COLO668 (cell line): Measurements from ENCODE around the gene PIEZO2.
A peak's percentile ranks its signal among the peaks of the same experiment; 100 is the strongest.

ENCODE experiments used
- DNase-seq: peaks from one replicate; lab custom pipeline; 2025; ENCODE audit not compliant: unreplicated experiment; lab: John Stamatoyannopoulos, UW

Gene PIEZO2

DNA sequence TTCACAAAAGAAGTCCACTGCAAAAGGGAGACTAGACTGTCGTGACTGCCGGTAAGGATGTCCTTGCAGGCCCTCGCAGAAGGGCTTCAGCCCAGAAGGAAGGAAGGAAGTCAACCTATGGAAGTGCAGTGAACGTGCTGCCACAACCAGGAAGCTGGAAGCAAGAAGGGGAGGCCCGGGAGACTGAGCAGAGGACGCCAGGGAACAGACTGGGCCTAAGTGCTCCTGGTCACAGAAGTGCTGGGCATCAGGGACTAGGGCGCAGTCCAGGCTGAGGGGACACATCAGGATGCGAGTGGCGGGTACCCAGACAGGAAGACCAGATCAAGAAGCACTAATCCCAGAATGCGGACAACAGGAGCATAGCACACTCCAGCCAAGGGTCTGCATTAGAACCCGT lies 78.8 kb downstream of the PIEZO2 start:
- DNase-seq: no peak

DNA sequence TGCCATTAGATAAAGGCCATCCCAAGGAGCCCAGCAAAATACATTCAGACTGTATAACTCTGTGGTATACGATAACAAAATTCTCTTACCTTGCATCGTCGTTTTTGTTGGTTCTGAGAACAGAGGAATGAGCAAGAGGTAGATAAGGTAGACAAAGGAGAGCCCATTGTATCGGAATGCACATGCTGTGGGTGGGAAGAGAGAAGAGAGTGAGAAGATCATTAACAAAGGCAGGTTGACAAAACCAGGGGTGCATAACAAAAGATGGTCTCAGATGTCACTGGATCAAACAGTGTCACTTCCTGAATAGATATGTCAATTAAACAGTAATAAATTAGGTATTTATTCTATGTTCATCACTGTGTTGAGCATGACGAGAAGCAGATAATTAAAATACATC lies 83.3 kb downstream of the PIEZO2 start:
- no peak for DNase-seq

DNA sequence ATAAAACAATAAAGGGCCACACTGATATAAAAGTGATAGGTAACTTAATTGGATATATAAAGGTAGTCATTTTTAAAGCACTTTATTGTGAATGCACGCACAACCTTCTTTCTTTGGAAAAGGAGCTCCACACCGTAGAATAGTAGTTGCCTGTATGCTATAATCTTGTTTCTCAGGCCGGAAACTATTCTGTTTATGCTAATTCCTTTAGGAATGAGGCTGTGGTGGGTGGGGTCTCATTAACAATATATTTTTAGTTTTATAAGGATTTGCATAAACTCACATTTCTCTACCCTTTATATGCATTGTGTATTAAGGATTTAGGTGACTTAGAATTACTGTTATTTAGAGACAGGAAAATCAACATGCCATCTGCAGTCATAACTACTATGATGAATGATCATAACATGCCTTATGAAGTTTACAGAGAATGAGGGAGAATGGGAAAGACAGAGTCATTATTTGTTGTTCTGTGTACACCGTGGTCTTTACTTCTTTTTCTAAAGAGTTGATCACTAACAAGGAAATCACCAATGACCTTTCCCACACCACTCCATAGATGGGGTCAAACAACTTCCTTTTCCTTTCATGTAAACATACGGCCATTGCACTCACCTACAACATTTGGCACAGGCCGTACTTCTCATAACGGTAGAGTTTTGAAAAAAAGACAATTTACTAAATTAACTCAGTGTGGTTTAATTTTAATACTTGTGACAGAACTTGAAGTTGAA lies 84.5 kb downstream of the PIEZO2 start:
- no peak for DNase-seq

DNA sequence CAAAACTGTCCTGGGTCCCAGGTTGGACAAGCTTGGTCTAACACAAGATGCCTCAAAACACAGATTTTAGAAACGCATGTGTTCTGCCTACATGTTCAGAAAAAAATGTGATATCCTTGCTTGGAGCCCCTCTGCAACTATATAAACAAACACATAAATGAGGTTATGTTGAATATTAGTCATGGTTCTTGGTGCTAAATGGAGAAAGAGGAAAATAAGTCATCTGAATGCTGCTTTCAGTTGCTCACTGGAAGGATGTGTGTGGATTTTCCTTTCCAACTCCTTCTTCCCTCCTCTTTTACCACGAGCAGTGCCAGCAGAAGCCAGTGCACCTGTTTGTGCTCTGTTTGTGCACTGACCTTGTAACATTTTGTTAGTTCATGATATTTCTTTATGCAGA lies 85.3 kb downstream of the PIEZO2 start:
- DNase-seq: no peak

DNA sequence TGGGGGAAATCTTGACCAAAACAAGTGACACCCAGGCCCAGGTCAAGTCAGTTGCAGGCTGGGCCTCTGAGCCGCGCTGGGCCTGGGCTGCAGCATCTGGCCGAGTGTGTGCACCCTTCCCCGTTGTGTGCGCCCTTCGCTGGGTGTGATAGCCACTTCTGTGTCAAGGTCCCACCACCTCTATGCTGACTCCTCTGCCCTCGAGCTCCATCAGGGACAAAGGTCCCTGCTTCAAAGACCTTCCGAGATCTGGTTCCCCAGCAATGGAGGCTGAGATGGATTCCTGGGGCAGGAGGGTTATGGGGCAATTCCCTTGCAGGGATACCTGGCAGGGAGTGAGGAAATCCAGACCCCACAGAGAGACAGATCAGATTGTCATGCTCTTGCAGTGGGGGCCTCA lies 93.6 kb downstream of the PIEZO2 start:
- no peak for DNase-seq

DNA sequence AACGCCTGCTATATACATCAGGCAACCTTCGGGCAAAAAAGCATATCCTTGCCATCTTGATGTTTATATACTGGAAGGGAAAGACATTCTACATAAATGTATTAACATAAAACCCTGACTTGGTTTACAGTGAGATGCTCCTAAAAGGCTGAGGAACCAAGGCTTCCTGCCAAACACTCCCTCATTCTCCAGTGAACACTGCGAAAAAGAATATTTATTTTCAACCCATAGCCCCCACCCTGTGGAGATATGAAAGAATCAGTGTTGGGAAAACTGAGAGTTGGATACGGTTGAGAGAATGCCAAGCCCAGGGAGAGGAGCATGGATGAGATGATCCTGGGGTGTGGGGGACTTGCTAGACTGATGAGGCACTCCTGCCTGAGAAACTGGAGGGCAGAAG lies 94.9 kb downstream of the PIEZO2 start:
- no peak for DNase-seq

DNA sequence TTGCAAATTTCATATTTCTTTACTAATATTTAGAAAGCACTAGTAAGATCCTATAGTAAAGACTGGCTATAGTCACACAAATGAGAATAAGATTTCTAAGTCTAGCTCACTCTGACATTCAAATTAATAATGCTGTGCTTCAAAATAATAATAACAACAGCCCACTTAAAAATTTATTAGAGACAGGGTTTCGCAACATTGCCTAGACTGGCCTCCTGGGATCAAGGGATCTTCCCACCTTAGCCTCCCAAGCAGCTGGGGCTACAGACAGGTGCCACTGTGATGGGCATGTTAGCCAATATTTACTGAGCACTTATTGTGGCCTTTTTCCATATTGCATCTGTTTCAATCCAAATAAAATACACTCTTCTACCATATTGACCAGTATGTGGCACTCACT lies 96.1 kb downstream of the PIEZO2 start:
- DNase-seq: no peak

DNA sequence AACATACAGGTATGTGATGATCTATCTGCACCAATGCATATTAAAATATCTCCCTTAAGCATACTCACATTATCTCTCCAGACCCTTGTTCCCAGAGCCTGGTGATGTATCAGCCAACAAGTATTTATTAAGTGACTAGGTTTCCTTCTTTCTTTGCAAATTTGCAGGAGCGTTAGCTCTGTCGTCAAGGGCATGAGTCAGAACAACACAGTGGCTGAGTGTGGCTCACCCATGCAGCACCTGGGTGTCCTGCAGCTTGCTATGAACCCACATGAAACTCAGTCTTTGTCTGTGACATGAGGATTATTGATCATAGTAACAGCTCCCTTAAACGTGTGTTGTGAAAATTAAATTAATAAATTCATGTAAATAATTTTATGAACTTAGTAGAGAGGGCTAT lies 96.6 kb downstream of the PIEZO2 start:
- DNase-seq: no peak

DNA sequence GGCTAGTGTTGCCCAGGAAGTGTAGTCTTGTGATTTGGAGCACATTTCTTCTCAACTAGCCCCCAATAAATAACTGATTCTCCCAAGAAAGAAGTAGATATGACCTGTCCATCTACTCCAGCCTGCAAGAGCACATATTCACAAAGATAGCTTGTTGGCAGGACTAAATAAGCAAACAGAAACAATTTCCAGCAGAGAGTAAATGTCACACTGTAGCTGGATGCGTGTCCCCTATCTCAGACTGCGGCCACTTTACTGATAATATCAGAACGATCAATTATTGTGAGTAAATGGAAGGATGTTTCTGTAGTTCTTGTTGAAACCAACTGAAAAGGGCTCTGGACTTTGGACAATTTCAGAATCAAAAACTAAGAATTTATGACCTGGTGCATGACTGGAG lies 97.9 kb downstream of the PIEZO2 start:
- DNase-seq: no peak

DNA sequence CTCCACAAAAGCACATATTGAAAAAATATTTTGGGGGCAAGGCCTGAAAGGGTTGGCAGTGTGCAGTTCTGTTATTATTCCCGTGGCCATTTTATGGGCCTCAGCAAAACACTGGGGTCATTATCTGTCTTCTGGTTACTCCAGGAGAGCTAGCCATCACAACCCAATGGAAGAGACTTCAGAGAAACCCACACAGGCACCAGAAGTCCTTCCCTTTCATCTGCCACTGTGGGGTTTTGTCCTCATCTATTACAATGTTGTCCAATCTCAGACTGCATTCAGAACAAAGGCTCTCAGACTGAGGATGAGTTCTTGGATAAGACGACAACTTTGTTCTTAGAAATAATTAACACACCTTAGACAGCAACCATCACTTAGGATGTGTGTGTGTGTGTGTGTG lies 98.4 kb downstream of the PIEZO2 start:
- DNase-seq: no peak

DNA sequence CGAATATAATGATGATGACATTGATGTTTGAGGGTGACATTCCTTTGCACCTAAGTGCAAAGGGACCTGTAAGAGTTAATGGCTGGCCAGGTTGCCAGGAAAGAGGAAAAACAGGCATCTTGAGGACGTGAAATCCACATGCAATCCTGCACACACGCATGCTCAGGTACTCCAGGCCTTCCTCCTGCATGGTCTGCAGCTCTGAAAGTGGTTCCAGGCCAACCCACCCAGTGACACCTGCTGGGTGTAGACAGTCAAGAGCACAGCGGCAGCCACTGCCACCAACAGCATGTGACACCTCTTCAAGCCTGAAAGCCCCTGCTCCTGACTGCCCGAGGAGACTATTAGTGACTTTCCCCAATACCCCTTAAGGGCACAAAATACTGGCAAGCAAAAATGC lies 101.6 kb downstream of the PIEZO2 start:
- no peak for DNase-seq

DNA sequence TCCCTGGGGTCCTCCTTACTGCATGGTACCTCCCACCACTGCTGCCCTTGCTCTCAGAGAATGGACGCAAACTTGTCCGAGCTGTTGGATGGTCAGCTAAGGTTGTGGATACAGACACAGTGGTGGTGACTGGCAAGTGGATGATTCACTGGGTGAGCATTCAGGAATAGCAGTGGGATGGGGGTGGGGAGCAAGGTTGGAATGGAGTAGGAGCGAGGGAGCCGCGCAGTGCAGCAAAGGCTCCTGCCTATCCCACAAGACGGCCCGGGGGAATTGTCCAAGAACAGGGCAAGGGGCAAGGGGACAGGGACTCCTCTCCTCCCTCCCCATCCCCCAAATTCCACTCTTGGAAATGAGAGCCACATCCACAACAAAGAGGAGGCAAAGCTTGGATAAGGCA lies 102.2 kb downstream of the PIEZO2 start:
- no peak for DNase-seq

DNA sequence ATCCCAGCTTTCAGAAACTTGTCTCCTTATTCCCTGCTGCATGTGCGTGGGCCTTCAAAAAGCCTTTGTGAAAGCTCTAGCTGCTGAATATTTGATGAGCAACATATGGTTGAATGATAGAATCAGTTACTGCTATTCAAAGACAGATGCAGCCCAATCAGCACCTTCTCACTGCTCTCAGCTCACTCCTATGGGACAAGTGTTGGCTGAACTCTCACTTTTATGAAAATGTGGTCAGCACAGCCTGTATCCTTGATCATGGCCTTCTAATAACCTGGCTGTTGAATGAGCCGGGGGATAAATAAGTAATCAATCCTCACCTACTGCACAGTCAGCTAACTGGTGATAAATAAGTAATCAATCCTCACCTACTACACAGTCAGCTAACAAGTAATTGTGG lies 103.2 kb downstream of the PIEZO2 start:
- no peak for DNase-seq

DNA sequence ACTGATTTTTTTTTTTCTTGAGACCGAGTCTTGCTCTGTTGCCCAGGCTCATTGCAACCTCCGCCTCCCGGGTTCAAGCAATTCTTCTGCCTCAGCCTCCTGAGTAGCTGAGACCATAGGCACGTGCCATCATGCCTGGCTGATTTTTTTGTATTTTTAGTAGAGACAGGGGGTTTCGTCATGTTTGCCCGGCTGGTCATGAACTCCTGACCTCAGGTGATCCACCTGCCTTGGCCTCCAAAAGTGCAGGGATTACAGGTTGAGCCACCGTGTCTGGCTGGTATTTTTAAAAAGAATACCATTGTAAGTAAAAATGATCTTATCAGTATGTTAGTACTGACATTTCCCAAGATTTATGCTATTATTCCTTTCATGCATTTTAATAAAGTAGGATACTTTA lies 105.7 kb downstream of the PIEZO2 start:
- DNase-seq: no peak

DNA sequence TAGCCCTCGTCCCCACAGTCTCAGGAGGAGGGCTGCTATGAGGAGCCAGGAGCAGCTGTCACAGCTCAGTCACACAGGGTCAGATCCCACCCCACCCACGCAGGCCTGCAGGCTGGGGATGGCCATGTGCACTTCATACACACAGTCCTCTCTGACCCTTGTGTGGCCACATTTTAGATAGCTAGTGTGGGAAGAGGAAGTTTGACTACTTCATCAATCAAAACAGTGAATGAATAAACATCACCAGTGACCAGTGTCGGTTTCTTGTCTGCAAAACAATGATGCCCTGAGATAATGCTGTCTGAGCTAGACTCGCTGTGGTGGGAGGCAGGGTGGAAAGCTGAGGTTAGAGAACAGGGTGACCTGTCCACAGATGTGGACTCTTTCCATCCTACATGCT lies 107.1 kb downstream of the PIEZO2 start:
- DNase-seq: no peak

DNA sequence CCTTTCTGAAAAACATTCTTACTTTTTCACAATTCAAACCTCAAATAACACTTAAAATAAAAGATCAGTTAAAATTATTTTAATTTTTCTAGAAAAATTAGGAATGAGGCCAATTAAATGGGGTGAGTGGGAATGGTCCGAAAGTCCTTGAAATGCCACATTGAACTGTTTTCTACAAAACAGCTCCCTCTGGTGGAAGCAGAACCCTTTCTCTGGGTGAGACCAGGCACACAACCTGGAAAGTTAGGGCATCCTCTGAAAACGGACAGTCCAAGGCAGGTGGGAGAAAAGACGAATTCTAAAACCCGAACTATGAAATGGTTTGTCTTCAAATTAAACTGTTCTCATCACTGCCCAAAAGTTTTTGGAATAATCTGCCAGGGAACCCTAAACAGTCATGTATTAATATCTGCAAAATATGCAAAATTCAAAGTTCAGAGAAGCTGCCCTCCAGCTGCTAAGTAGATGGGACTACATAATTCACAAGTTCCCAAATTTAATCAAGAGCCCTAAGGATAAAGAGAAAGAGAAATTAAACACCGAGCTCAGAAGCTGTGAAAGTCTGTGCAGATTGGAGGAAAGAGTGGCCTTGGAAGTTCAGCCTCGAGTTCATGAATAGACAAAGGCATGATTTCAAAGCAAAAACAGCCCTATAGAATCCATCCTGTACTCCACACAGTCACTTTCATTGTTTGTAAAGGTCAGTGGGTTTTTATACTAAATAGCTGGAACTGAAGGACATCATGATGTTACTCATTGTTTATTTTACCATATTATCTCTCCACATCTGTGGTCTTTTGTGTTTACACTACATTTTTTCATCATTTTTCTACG lies 108.3 kb downstream of the PIEZO2 start:
- DNase-seq: peak; percentile 24

DNA sequence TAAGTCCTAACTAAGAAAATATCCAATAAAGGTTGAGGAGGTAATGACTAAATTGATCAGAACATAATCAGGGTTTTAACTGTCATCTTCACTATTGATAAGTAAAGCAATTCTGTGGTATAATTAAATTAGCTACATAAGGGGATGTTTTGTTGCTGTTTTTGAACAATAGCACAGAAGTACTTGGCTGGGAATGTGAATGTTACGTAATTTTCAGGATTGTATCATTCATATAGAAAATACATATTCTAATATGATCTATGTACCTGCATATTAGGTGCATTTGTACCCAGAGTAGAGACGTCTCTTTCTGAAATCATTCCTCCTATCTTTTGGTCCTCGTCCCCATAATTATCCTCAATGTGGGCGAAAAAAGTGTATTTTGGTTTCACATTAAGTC lies 109.0 kb downstream of the PIEZO2 start:
- DNase-seq: no peak

DNA sequence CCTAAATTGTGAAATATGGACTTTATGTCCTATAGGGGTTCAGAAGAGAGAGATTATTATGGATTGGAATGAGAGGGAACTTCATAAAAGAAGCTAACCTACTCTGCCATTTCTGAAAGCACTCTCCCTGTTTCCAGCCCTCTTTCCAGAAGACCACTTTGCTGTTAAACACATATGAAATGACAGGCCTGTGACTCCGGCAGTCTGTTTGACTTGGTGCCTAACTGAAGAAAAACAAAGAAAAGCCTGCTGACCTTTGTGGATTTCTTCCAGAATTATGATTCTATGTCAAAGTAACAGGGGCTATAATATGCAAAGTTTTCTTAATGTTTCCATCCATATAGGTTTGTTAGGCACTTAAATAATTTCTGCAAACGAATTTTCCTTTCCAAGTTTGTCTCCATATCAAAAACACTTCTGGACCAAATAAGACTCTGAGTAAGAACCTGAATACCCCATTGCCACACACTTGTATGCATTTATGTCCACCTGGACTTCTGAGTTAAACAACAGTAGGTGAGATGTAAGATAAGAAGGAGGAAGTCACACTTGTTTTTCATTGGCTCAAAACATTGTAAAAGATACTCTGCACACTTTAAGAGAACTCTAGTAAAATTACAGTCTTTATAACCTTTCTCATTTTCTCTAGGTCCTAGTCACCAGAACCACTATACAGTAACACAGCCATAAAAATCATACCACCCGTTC lies 111.7 kb downstream of the PIEZO2 start:
- no peak for DNase-seq

DNA sequence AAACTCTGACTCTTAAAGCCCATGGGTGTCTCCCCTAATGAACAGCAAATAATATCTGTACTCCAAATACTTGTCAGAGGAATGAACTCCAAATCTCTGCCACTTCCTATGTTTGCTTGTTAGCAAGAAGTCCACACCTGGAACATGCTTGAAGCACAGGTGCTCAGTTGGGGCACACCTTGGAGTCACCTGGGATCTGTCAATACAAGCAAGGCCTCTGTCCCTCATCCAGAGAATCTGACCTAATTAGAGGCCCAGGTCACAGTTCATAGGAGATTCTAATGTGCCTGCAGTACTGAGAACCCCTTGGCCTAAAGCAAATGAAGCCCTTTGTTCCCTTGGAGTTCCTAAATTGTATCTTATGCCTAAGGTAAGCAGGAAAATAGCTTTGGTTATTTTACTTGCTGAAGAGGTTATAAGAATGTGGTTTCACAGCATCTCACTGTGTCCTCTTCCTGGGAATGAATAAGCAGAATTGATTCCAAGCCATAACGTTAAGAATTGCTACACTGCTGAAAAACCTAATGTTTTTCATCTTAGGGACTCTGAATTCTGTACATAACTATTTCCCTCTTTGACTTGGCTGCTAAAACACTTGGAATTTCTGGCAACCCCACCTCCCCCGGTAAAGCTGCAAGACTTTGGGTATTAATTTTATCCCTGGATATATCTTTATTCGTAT lies 113.4 kb downstream of the PIEZO2 start:
- DNase-seq: no peak

DNA sequence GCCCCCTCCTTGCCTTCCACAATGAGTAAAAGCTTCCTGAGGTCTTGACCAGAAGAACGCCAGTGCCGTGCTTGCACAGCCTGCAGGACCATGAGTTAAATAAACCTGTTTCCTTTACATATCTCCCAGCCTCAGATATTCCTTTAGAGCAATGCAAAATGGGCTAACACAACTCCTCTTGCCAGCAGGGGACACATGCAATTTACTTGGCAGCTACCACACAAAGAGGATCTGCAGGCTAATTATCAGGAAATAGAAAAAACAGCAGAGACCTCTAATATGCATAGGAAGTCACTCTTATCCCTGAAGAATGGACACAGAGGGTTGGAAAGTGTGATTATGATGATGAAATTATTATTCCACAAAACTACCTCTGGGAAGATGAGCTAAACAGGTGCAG lies 114.0 kb downstream of the PIEZO2 start:
- DNase-seq: no peak

DNA sequence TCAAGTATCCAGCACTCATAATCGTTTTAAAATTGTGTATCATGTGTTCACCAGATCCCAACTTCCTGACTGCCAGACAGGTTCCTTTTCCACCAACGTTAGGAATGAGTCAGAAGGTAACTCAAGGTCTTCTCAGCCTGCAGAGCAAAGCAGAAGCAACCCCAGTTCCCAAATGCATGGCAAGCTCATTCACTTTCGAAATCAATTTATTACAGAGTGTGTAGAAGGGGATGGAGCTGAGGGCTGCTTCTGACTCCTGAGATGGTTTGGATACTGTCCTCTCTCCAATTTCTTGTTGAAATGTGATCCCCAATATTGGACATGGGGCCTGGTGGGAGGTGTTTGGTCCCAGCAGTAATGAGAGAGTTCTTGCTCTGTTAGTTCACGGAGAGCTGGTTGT lies 114.5 kb downstream of the PIEZO2 start:
- no peak for DNase-seq
